Measurements from ENCODE around the gene MYO3B. TPM values are rescaled to one million over a fixed set of nuclear protein-coding genes. Genes with fewer than 3 reads are reported as not detected.
"Not testable (repeated sequence)": the region's sequence is repeated elsewhere in the genome, so short reads cannot be mapped to it uniquely, and the experiment has no call there.

Gene MYO3B
- total and polyA plus RNA-seq, 2 donors (not counting 1 experiment from before 2014, with no cell fraction given): not detected

GRCh38 chr2:170468557-170468956 lies 290.6 kb downstream of the MYO3B start:
- intact Hi-C loops (cut with micrococcal nuclease): no loop called here
- Histone ChIP-seq H3K4me1 (ENCODE audit: control insufficient read depth in 2 of 2, insufficient read depth in 2 of 2, low read length in 2 of 2) (no peaks in the 10 kb centered on the region), H3K4me3 (ENCODE audit: control extremely low read depth in 1 of 5, extremely low read depth in 1 of 5, insufficient read depth in 1 of 5, low read depth in 2 of 5, low read length in 4 of 5) (no peak overlapping the region), H3K9ac (ENCODE audit: low read length) (no peak overlapping the region), H3K27me3 (replicated peaks in 1 of 4; ENCODE audit: control extremely low read depth in 1 of 4, control insufficient read depth in 3 of 4, insufficient read depth in 4 of 4, low read length in 3 of 4) (no peaks in the 10 kb centered on the region), H3K36me3 (replicated peaks in 1 of 2; ENCODE audit: control extremely low read depth in 1 of 2, control insufficient read depth in 1 of 2, extremely low read depth in 1 of 2, insufficient read depth in 2 of 2, low read length in 1 of 2) (no peaks in the 10 kb centered on the region), H3K4me2 (replicated peaks; ENCODE audit: low read depth, low read length, poor library complexity, severe bottlenecking) (no peak overlapping the region), H3K79me2 (ENCODE audit: control insufficient read depth, insufficient read depth, low read length) (no peaks in the 10 kb centered on the region), H3K27ac (ENCODE audit: low read length in 2 of 2) (no peak overlapping the region), H2AFZ (ENCODE audit: insufficient read depth, low read depth, low read length, poor library complexity, severe bottlenecking) (no peak overlapping the region), H4K20me1 (ENCODE audit: control insufficient read depth, insufficient read depth, low read length, poor library complexity, severe bottlenecking) (no peaks in the 10 kb centered on the region), H3K9me3 (ENCODE audit: control extremely low read depth in 1 of 3, control insufficient read depth in 2 of 3, insufficient read depth in 1 of 3, low read length in 2 of 3) (no peaks in the 10 kb centered on the region)
- ATAC-seq (ENCODE audit: low read depth) (no peak), DNase-seq (no peak)
- H3K4me3 Mint-ChIP-seq: no peak overlapping the region
- peaks cover 3% of the 10 kb centered on the region for H3K9me3 Mint-ChIP-seq (ENCODE audit: insufficient read depth)
- ChIA-PET POLR2A (no interaction called here), CTCF (no interaction called here)
- H3K4me1 Mint-ChIP-seq: no peaks in the 10 kb centered on the region
- no peak overlapping the region for H3K27ac Mint-ChIP-seq
- peaks cover under 1% of the 10 kb centered on the region for H3K27me3 Mint-ChIP-seq
- no peak for TF ChIP-seq EZH2 (IDR thresholded peaks at IDR 0.05; ENCODE audit: borderline replicate concordance, insufficient read depth, low read depth, low read length, poor library complexity, severe bottlenecking)
- TF ChIP-seq, protein P1, sequence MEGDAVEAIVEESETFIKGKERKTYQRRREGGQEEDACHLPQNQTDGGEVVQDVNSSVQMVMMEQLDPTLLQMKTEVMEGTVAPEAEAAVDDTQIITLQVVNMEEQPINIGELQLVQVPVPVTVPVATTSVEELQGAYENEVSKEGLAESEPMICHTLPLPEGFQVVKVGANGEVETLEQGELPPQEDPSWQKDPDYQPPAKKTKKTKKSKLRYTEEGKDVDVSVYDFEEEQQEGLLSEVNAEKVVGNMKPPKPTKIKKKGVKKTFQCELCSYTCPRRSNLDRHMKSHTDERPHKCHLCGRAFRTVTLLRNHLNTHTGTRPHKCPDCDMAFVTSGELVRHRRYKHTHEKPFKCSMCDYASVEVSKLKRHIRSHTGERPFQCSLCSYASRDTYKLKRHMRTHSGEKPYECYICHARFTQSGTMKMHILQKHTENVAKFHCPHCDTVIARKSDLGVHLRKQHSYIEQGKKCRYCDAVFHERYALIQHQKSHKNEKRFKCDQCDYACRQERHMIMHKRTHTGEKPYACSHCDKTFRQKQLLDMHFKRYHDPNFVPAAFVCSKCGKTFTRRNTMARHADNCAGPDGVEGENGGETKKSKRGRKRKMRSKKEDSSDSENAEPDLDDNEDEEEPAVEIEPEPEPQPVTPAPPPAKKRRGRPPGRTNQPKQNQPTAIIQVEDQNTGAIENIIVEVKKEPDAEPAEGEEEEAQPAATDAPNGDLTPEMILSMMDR (IDR thresholded peaks at IDR 0.05): no peak
- 86% methylated on average over 4 of the region's 4 CpGs for WGBS (ENCODE audit: insufficient coverage)

DNA sequence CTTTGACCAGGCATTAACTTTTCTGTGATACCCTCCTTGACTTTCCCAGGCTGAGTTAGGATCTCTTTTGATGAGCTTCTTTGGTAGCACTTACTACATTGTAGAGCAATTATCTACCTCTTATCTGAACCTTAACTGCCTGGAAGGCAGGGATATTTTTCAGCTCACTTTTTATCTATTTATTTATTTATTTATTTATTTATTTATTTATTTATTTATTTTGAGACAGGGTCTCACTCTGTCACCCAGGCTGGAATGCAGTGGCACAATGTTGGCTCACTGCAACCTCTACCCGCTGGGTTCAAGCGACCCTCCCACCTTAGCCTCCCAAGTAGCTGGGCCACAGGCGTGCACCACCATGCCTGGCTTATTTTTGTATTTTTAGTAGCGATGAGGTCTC lies 294.6 kb downstream of the MYO3B start:
- H3K9me3 ChIP-seq (ENCODE audit: control extremely low read depth in 1 of 3, control insufficient read depth in 2 of 3, insufficient read depth in 1 of 3, low read length in 2 of 3); H2AFZ ChIP-seq (ENCODE audit: insufficient read depth, low read depth, low read length, poor library complexity, severe bottlenecking); H3K79me2 ChIP-seq (ENCODE audit: control insufficient read depth, insufficient read depth, low read length); H3K36me3 ChIP-seq (replicated peaks in 1 of 2; ENCODE audit: control extremely low read depth in 1 of 2, control insufficient read depth in 1 of 2, extremely low read depth in 1 of 2, insufficient read depth in 2 of 2, low read length in 1 of 2); CTCF ChIA-PET; intact Hi-C loops (cut with micrococcal nuclease); ATAC-seq (ENCODE audit: low read depth); H3K27me3 ChIP-seq (replicated peaks in 1 of 4; ENCODE audit: control extremely low read depth in 1 of 4, control insufficient read depth in 3 of 4, insufficient read depth in 4 of 4, low read length in 3 of 4); H3K27ac Mint-ChIP-seq; H3K27me3 Mint-ChIP-seq; H3K4me3 ChIP-seq (ENCODE audit: control extremely low read depth in 1 of 5, extremely low read depth in 1 of 5, insufficient read depth in 1 of 5, low read depth in 2 of 5, low read length in 4 of 5); H3K27ac ChIP-seq (ENCODE audit: low read length in 2 of 2); DNase-seq; POLR2A ChIA-PET; H3K4me1 Mint-ChIP-seq; H3K9me3 Mint-ChIP-seq (ENCODE audit: insufficient read depth); H3K4me2 ChIP-seq (replicated peaks; ENCODE audit: low read depth, low read length, poor library complexity, severe bottlenecking); H4K20me1 ChIP-seq (ENCODE audit: control insufficient read depth, insufficient read depth, low read length, poor library complexity, severe bottlenecking); H3K4me1 ChIP-seq (ENCODE audit: control insufficient read depth in 2 of 2, insufficient read depth in 2 of 2, low read length in 2 of 2); H3K4me3 Mint-ChIP-seq; H3K9ac ChIP-seq (ENCODE audit: low read length): not testable (repeated sequence)
- 94% methylated on average over 3 of the region's 4 CpGs for WGBS (ENCODE audit: insufficient coverage)

Data from B cell (primary cell).